Ishikawa (cell line): ENCODE measurements around the gene PLA2G2F.

ENCODE experiments used
- CEBPB ChIP-seq: IDR thresholded peaks from 2 replicates; pipeline ENCODE4 v1.6.1; 2012
- CREB1 ChIP-seq: IDR thresholded peaks from 2 replicates; pipeline ENCODE4 v1.6.1; 2012; ENCODE audit warnings: low read depth
- EGR1 ChIP-seq: IDR thresholded peaks from 2 replicates; pipeline ENCODE4 v1.6.1; 2012
- EP300 ChIP-seq: IDR thresholded peaks from 2 replicates; pipeline ENCODE4 v1.6.1; 2012; ENCODE audit warnings: borderline replicate concordance
- FOXM1 ChIP-seq: IDR thresholded peaks from 2 replicates; pipeline ENCODE4 v1.6.1; 2012; ENCODE audit warnings: low read depth, borderline replicate concordance
- MAX ChIP-seq: IDR thresholded peaks from 2 replicates; pipeline ENCODE4 v1.6.1; 2012
- NFIC ChIP-seq: IDR thresholded peaks from 2 replicates; pipeline ENCODE4 v1.6.1; 2012
- RAD21 ChIP-seq: IDR thresholded peaks from 2 replicates; pipeline ENCODE4 v1.6.1; 2012; ENCODE audit warnings: low read depth
- REST ChIP-seq: IDR thresholded peaks from 2 replicates; pipeline ENCODE4 v1.6.1; 2012; ENCODE audit warnings: low read depth, mild to moderate bottlenecking
- TAF1 ChIP-seq: IDR thresholded peaks from 2 replicates; pipeline ENCODE4 v1.6.1; 2012; ENCODE audit warnings: low read depth, mild to moderate bottlenecking
- TCF12 ChIP-seq: IDR thresholded peaks from 2 replicates; pipeline ENCODE4 v1.6.1; 2012; ENCODE audit warnings: low read depth
- TEAD4 ChIP-seq: IDR thresholded peaks from 2 replicates; pipeline ENCODE4 v1.6.1; 2012
- USF1 ChIP-seq: IDR thresholded peaks from 2 replicates; pipeline ENCODE4 v1.6.1; 2012
- YY1 ChIP-seq: IDR thresholded peaks from 2 replicates; pipeline ENCODE4 v1.6.1; 2012; ENCODE audit warnings: low read depth
- ZBTB7A ChIP-seq: IDR thresholded peaks from 2 replicates; pipeline ENCODE4 v1.6.1; 2012; ENCODE audit warnings: low read depth

PLA2G2F gene

GRCh38 chr1:20114021-20114648 is 25.0 kb upstream of the PLA2G2F start:
- TF ChIP-seq EP300 (no peak), CEBPB (no peak), FOXM1 (no peak), CREB1 (no peak), USF1 (no peak), YY1 (no peak), NFIC (no peak), TEAD4 (no peak), RAD21 (no peak), MAX (no peak), EGR1 (no peak), REST (no peak), TAF1 (no peak), ZBTB7A (no peak)

- TF ChIP-seq YY1 (no peak), EP300 (no peak), CEBPB (no peak), USF1 (no peak), FOXM1 (no peak), ZBTB7A (no peak), CREB1 (no peak), TEAD4 (no peak), MAX (no peak), TAF1 (no peak), RAD21 (no peak), NFIC (no peak), TCF12 (no peak), REST (no peak), EGR1 (no peak)
Observed at GRCh38 chr1:20115479-20115878, 23.6 kb upstream of the PLA2G2F start.

- TF ChIP-seq TAF1 (no peak), EGR1 (no peak), FOXM1 (no peak), CREB1 (no peak), USF1 (no peak), MAX (no peak), TCF12 (no peak), RAD21 (no peak), TEAD4 (no peak), EP300 (no peak), NFIC (no peak), REST (no peak), CEBPB (no peak)
Observed at GRCh38 chr1:20115916-20116315, 23.2 kb upstream of the PLA2G2F start.

GRCh38 chr1:20117236-20117635 is 21.9 kb upstream of the PLA2G2F start:
- TF ChIP-seq USF1 (no peak), CREB1 (no peak), EP300 (no peak), REST (no peak), TEAD4 (no peak)
